ENCODE measurements around the gene TMEM40.

- TF ChIP-seq CTCF (IDR thresholded peaks at IDR 0.05; ENCODE audit: low read depth, low read length) (no peak), EZH2phosphoT487 (IDR thresholded peaks at IDR 0.05; ENCODE audit: low read depth) (no peak)
Measured at GRCh38 chr3:12791430-12791829, 32.4 kb upstream of the TMEM40 start.

Measured in OCI-LY3 (cell line).